ENCODE results near the gene CIITA. TPM values are rescaled to one million over a fixed set of nuclear protein-coding genes. Genes with fewer than 3 reads are reported as not detected.
A peak's percentile ranks its signal among the peaks of the same experiment; 100 is the strongest.

Gene CIITA
- total RNA-seq, 3 donors from 2014 or later: 5.8 to 16.0 (median 9.1) TPM

GRCh38 chr16:10942352-10943063 is 65.5 kb downstream of the CIITA start, which contains the start of gene DEXI:
Gene DEXI, minus strand, starts transcription at chr16:10942468. Its CDS starts 463 bp downstream, at chr16:10942005.
- intact Hi-C loops (cut with DNase I, micrococcal nuclease): no loop called here
- Histone ChIP-seq H3K4me1 (ENCODE audit: low read depth) (peaks cover 61% of the 10 kb centered on the region), H3K4me3 (peak within 1 kb of the TSS; percentile 50), H3K36me3 (ENCODE audit: low read depth) (no peaks in the 10 kb centered on the region), H3K9me3 (no peaks in the 10 kb centered on the region)
- ATAC-seq (peak; percentile 81), DNase-seq (peak; percentile 94 to 98 (median 95))
- TF ChIP-seq, protein P1, sequence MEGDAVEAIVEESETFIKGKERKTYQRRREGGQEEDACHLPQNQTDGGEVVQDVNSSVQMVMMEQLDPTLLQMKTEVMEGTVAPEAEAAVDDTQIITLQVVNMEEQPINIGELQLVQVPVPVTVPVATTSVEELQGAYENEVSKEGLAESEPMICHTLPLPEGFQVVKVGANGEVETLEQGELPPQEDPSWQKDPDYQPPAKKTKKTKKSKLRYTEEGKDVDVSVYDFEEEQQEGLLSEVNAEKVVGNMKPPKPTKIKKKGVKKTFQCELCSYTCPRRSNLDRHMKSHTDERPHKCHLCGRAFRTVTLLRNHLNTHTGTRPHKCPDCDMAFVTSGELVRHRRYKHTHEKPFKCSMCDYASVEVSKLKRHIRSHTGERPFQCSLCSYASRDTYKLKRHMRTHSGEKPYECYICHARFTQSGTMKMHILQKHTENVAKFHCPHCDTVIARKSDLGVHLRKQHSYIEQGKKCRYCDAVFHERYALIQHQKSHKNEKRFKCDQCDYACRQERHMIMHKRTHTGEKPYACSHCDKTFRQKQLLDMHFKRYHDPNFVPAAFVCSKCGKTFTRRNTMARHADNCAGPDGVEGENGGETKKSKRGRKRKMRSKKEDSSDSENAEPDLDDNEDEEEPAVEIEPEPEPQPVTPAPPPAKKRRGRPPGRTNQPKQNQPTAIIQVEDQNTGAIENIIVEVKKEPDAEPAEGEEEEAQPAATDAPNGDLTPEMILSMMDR (IDR thresholded peaks at IDR 0.05): peak; percentile 36

DNA sequence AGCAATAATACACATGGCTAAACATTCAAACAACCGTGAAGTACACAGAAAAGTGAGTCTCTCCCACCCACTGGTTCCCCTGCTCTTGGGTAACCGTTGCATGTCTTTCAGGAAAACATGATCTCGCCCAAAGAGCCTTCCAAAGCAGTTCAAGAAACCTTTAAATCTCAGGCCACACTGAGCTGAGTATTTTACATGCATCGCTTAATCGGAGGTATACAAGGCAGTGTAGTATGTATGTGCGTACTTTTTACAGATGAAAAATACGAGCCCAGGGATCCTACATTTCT is 66.0 kb downstream of the CIITA start:
- H3K4me3 ChIP-seq: no peak overlapping the region
- no peak for ATAC-seq
- intact Hi-C loops (cut with DNase I, micrococcal nuclease): no loop called here

DNA sequence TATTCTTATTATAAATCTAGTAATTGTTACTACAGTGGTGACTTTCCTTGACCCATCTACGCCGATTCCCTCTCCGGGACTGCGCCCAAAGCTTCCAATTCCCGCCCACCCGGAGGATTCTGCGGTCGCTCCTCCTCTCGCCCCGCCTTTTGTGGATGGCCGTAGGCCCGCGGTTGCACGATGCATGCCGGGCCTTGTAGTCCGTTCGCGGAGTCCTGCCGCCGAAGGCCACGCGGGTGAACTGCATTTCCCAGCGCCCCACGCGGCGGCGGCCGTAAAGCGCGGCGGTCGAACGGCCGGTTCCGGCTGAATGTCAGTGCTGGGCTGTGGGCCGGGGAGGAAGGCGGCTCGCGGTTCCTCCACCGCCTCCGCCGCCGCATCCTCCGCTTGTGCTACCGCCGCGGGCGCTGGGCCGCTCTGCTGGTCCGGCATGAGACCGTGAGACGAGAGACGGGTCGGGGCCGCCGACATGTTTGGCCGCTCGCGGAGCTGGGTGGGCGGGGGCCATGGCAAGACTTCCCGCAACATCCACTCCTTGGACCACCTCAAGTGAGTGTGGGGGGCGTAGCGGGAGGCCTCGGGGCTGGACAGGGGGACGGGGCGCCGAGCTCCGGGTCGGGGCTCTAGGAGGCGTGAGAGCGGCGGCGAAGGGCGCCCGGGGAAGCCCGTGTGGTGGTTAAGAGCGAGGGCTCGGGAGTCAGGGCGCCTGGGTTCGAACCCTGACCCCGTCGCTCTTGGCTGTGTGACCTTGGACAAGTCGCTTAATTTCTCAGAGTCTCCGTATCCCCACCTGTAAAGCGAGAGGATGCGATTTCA is 67.5 kb downstream of the CIITA start, which contains the start of gene CLEC16A:
TSS of gene CLEC16A (plus strand) at position 316 of the 816 bp plus-strand sequence. CDS start at position 470, 154 bp downstream.
- intact Hi-C loops (cut with DNase I, micrococcal nuclease): no loop called here
- ATAC-seq (peak; percentile 83), DNase-seq (peak; percentile 98 to 99 (median 98))
- Histone ChIP-seq H3K36me3 (ENCODE audit: low read depth) (no peaks in the 10 kb centered on the region), H3K4me3 (peak within 1 kb of the TSS; percentile 90), H3K4me1 (ENCODE audit: low read depth) (peaks cover 41% of the 10 kb centered on the region), H3K9me3 (no peaks in the 10 kb centered on the region)
- TF ChIP-seq, protein P1 (IDR thresholded peaks at IDR 0.05): peak; percentile 18

More for the DNA sequence above, 66.0 kb downstream of the CIITA start:
- DNase-seq: no peak
- no peaks in the 10 kb centered on the region for H3K36me3 ChIP-seq (ENCODE audit: low read depth)
- no peaks in the 10 kb centered on the region for H3K9me3 ChIP-seq
- TF ChIP-seq, protein P1 (IDR thresholded peaks at IDR 0.05): no peak
- peaks cover 56% of the 10 kb centered on the region for H3K4me1 ChIP-seq (ENCODE audit: low read depth)

GRCh38 chr16:10945065-10945787 is 68.2 kb downstream of the CIITA start:
- Histone ChIP-seq H3K36me3 (ENCODE audit: low read depth) (no peaks in the 10 kb centered on the region), H3K4me3 (peak overlapping the region; percentile 90), H3K4me1 (ENCODE audit: low read depth) (peaks cover 33% of the 10 kb centered on the region), H3K9me3 (no peaks in the 10 kb centered on the region)
- TF ChIP-seq, protein P1 (IDR thresholded peaks at IDR 0.05): no peak
- ATAC-seq (no peak), DNase-seq (no peak)
- intact Hi-C loops (cut with DNase I, micrococcal nuclease): no loop called here

- intact Hi-C loops (cut with DNase I, micrococcal nuclease): no loop called here
- no peak for ATAC-seq
- Histone ChIP-seq H3K4me1 (ENCODE audit: low read depth) (peaks cover 23% of the 10 kb centered on the region), H3K4me3 (no peak overlapping the region), H3K9me3 (no peaks in the 10 kb centered on the region), H3K36me3 (ENCODE audit: low read depth) (no peaks in the 10 kb centered on the region)
- peak in 1 of 3 donors; percentile 45 for DNase-seq
- TF ChIP-seq, protein P1 (IDR thresholded peaks at IDR 0.05): no peak
These were observed 69.3 kb downstream of the CIITA start for GRCh38 chr16:10946308-10946707.

All from mucosa of descending colon (tissue), 3 donors.